K562 (cell line): ENCODE results near the gene RNF180. TPM values are rescaled to one million over a fixed set of nuclear protein-coding genes. Genes with fewer than 3 reads are reported as not detected.

Experiments
- ATAC-seq: fragments of 200-7000 bp; cut with Tn5 transposase; 3 replicates; pipeline ENCODE4 v1.9.1; 2020; ENCODE audit warnings: moderate library complexity
- BruUV-seq: library from RNA; stranded (reverse); fragments of 400-500 nt; replicated peaks from 2 replicates; lab custom pipeline; 2021; lab: Mats Ljungman, UMichigan
- CTCF ChIA-PET: fragments of 300-600 bp; formaldehyde crosslinking; extraction: SDS; loops from one replicate; lab custom pipeline; 2021; ENCODE audit warnings: low intra/inter-chr PET ratio; lab: Yijun Ruan, JAX
- POLR2A ChIA-PET: fragments of 300-600, 350-650 bp; sonication (Branson Sonifier 250); formaldehyde crosslinking; extraction: SDS; loops from one replicate; lab custom pipeline; 2021; ENCODE audit warnings: antibody characterized with exemption, inconsistent platforms; lab: Yijun Ruan, JAX
- DNase-seq, 4 experiments: peaks; one replicate each; pipeline versions ENCODE4 v3.0.0 to v3.0.0-alpha.2; 2011 to 2018; ENCODE audit warnings: low spot score in 3 of 4, mixed read lengths in 3 of 4; ENCODE audit errors: extremely low read depth in 1 of 4
- FAIRE-seq: peaks from 2 replicates; lab custom pipeline; 2011; peaks lifted over from hg19 to GRCh38; lab: Jason Lieb, UNC
- H2AFZ ChIP-seq: 2 replicates; pipeline ENCODE4 v1.6.0; 2011; ENCODE audit warnings: low read depth, low read length, control low read depth, inconsistent platforms
- H3K27ac ChIP-seq: fragments of 200-600 bp; 3 replicates; pipeline ENCODE4 v1.8.0; 2011; ENCODE audit warnings: low read depth, mild to moderate bottlenecking, control low read depth, inconsistent platforms, low read length, moderate library complexity, mixed read lengths; ENCODE audit errors: extremely low read depth
- H3K27me3 ChIP-seq, 2 experiments: fragments of 300-600 bp in 1 of 2; 2 replicates in 1 of 2; 3 replicates in 1 of 2; pipeline versions ENCODE4 v1.6.0 to v1.8.0; 2011; ENCODE audit warnings: inconsistent platforms in 2 of 2, low read length in 2 of 2, mild to moderate bottlenecking in 1 of 2, mixed read lengths in 1 of 2, moderate library complexity in 1 of 2; ENCODE audit not compliant: control insufficient read depth in 2 of 2, insufficient read depth in 2 of 2
- H3K36me3 ChIP-seq: fragments of 300-600 bp; 3 replicates; pipeline ENCODE4 v1.8.0; 2011; ENCODE audit warnings: mild to moderate bottlenecking, low read length, inconsistent platforms; ENCODE audit not compliant: control insufficient read depth, insufficient read depth
- H3K4me1 ChIP-seq, 2 experiments: fragments of 200-600 bp in 1 of 2; replicated peaks in 1 of 2; 2 replicates in 1 of 2; 3 replicates in 1 of 2; pipeline versions ENCODE4 v1.5.1 to v1.8.0; 2011; ENCODE audit warnings: inconsistent platforms in 2 of 2, low read length in 2 of 2, mild to moderate bottlenecking in 1 of 2, mixed read lengths in 1 of 2, moderate library complexity in 1 of 2; ENCODE audit not compliant: control insufficient read depth in 2 of 2, insufficient read depth in 2 of 2
- H3K4me2 ChIP-seq: 2 replicates; pipeline ENCODE4 v1.6.1; 2011; ENCODE audit warnings: low read length, control low read depth, inconsistent platforms, mixed read lengths; ENCODE audit not compliant: insufficient read depth
- H3K4me3 ChIP-seq: fragments of 200-600 bp; sonication (generic), shearing (Covaris generic); 2 replicates; pipeline ENCODE4 v1.5.1; 2016; ENCODE audit warnings: control low read depth, inconsistent platforms
- H3K79me2 ChIP-seq: fragments of 200-600 bp; 3 replicates; pipeline ENCODE4 v1.8.0; 2011; ENCODE audit warnings: low read length, inconsistent platforms; ENCODE audit not compliant: control insufficient read depth, insufficient read depth
- H3K9ac ChIP-seq, 2 experiments: 2 replicates each; pipeline versions ENCODE4 v1.6.0 to v1.6.1; 2011; ENCODE audit warnings: low read depth in 2 of 2, low read length in 2 of 2, control low read depth in 1 of 2, inconsistent platforms in 1 of 2, mild to moderate bottlenecking in 1 of 2, mixed read lengths in 1 of 2; ENCODE audit not compliant: insufficient read depth in 1 of 2
- H3K9me1 ChIP-seq: one replicate; pipeline ENCODE4 v1.6.0; 2011; ENCODE audit warnings: inconsistent platforms, mild to moderate bottlenecking, low read length, moderate library complexity; ENCODE audit not compliant: control insufficient read depth, insufficient read depth
- H3K9me3 ChIP-seq: replicated peaks from 2 replicates; pipeline ENCODE4 v1.5.1; 2011; ENCODE audit warnings: low read depth, low read length, inconsistent platforms; ENCODE audit not compliant: control insufficient read depth, insufficient read depth
- H4K20me1 ChIP-seq: replicated peaks from 2 replicates; pipeline ENCODE4 v1.6.1; 2011; ENCODE audit warnings: low read length, inconsistent platforms, mixed read lengths; ENCODE audit not compliant: control insufficient read depth, insufficient read depth
- ATF4 ChIP-seq: fragments of 450-650 bp; formaldehyde crosslinking; IDR thresholded peaks from 2 replicates; pipeline ENCODE4 v1.4.0; 2022; ENCODE audit warnings: mild to moderate bottlenecking, moderate library complexity
- CXXC5 ChIP-seq: fragments of 250-450 bp; sonication (Bioruptor Pico); IDR thresholded peaks from 2 replicates; pipeline ENCODE4 v1.8.0; 2022; ENCODE audit warnings: inconsistent platforms, mild to moderate bottlenecking, moderate library complexity
- HES1 ChIP-seq: fragments of 450-650 bp; IDR thresholded peaks from 2 replicates; pipeline ENCODE4 v1.6.1; 2016; ENCODE audit warnings: low read depth, mild to moderate bottlenecking, moderate library complexity
- MAFG ChIP-seq: fragments of 450-650 bp; conservative IDR thresholded peaks from 2 replicates; pipeline ENCODE4 v1.6.1; 2016; ENCODE audit warnings: missing genetic modification characterization, missing compliant biosample characterization
- ZBTB8A ChIP-seq: fragments of 450-650 bp; IDR thresholded peaks from 2 replicates; pipeline ENCODE4 v1.6.1; 2018; ENCODE audit warnings: mild to moderate bottlenecking, moderate library complexity; ENCODE audit not compliant: partially characterized antibody
- WGBS: fragments of 100-300 bp; shearing (Covaris generic); methylation state at CpG from one replicate; pipeline ENCODE4 v1.1.6; 2016; ENCODE audit warnings: low coverage, mixed read lengths; ENCODE audit not compliant: insufficient coverage; ENCODE audit errors: missing lambda C conversion rate; 5-methylcytosine and 5-hydroxymethylcytosine counted together
- in situ Hi-C: fragments of 300-500 bp; cut with MboI; formaldehyde crosslinking; loops from 4 replicates; pipeline ENCODE4 v1.15.0; 2018; ENCODE audit warnings: inconsistent platforms, mixed read lengths
- intact Hi-C: fragments of 100-400 bp; cut with micrococcal nuclease; formaldehyde crosslinking; loops from 2 replicates; pipeline ENCODE4 v1.14.2; 2022
- polyA plus RNA-seq, 8 experiments: library from polyadenylated mRNA; depleted of rRNA in 4 of 8; stranded (reverse) in 5 of 8; unstranded in 3 of 8; fragments of >200 nt; fragmentation: Nextera tagmentation in 2 of 8; fragmentation: Illumina TruSeq in 1 of 8; extraction: Ambion mirVana in 2 of 8; extraction: Trizol in 1 of 8; gene quantifications; 2 replicates each; pipeline versions ENCODE4 v1.2.1 to v1.2.3, GENCODE V29; 2011 to 2014; ENCODE audit warnings: inconsistent platforms in 1 of 8, missing spikeins in 1 of 8
- total RNA-seq, 7 experiments: library from RNA; depleted of rRNA in 6 of 7; stranded (reverse); fragments of >200 nt in 6 of 7; fragmentation: Illumina TruSeq in 2 of 7; extraction: Trizol in 2 of 7; gene quantifications; 2 replicates each; pipeline versions ENCODE4 v1.2.1 to v1.2.3, GENCODE V29; 2011 to 2021; ENCODE audit warnings: low replicate concordance in 1 of 7

The RNF180 gene
- total and polyA plus RNA-seq, 9 of the 15 experiments (the other 6 are each of a cell fraction or from before 2014, with no cell fraction given): 0.05 TPM; not detected in 8

- ATAC-seq (no peak), FAIRE-seq (no peak), DNase-seq (no peak)
- Histone ChIP-seq H3K4me2 (no peak overlapping the region), H3K36me3 (no peaks in the 10 kb centered on the region), H3K9ac (no peak overlapping the region), H3K9me3 (no peaks in the 10 kb centered on the region), H2AFZ (no peak overlapping the region), H3K27me3 (no peaks in the 10 kb centered on the region), H3K4me1 (no peaks in the 10 kb centered on the region), H3K4me3 (no peak overlapping the region), H4K20me1 (no peaks in the 10 kb centered on the region), H3K9me1 (no peaks in the 10 kb centered on the region), H3K27ac (no peak overlapping the region), H3K79me2 (no peaks in the 10 kb centered on the region)
- CTCF ChIA-PET: interaction anchor here (0.6 kb wide), 1 partner anchor 326 kb away, joined by 4 read pairs; no protein-coding TSS in a partner anchor
- TF ChIP-seq ZBTB8A (no peak), CXXC5 (CRISPR knock-in tag) (no peak), ATF4 (CRISPR knock-in tag) (no peak), MAFG (tag) (no peak), HES1 (no peak)
- POLR2A ChIA-PET: no interaction called here
- in situ Hi-C loops: no loop called here
- intact Hi-C loops: no loop called here
- WGBS: 9% methylated on average over 3 of the region's 3 CpGs
- BruUV-seq: no TSS peak
Observed at GRCh38 chr5:64214132-64214531, 48.5 kb downstream of the RNF180 start.
